Transverse colon (tissue), 3 donors: ENCODE results near the gene MYADML2.

Source experiments
- POLR2A ChIP-seq: fragments of 450-650 bp; IDR thresholded peaks from one replicate; pipeline ENCODE4 v1.6.1; 2016; ENCODE audit warnings: antibody characterized with exemption, mild to moderate bottlenecking, moderate library complexity
- TF ChIP-seq, protein P1 (sequence below), 5 experiments: fragments of 200-600 bp in 3 of 5; fragments of 450-650 bp in 2 of 5; sonication (generic) in 3 of 5; IDR thresholded peaks; 1 replicate in 2 of 5; 2 replicates in 3 of 5; pipeline ENCODE4 v1.5.1; 2016 to 2017; ENCODE audit warnings: antibody characterized with exemption in 5 of 5, inconsistent platforms in 3 of 5, mild to moderate bottlenecking in 2 of 5, moderate library complexity in 1 of 5

DNA sequence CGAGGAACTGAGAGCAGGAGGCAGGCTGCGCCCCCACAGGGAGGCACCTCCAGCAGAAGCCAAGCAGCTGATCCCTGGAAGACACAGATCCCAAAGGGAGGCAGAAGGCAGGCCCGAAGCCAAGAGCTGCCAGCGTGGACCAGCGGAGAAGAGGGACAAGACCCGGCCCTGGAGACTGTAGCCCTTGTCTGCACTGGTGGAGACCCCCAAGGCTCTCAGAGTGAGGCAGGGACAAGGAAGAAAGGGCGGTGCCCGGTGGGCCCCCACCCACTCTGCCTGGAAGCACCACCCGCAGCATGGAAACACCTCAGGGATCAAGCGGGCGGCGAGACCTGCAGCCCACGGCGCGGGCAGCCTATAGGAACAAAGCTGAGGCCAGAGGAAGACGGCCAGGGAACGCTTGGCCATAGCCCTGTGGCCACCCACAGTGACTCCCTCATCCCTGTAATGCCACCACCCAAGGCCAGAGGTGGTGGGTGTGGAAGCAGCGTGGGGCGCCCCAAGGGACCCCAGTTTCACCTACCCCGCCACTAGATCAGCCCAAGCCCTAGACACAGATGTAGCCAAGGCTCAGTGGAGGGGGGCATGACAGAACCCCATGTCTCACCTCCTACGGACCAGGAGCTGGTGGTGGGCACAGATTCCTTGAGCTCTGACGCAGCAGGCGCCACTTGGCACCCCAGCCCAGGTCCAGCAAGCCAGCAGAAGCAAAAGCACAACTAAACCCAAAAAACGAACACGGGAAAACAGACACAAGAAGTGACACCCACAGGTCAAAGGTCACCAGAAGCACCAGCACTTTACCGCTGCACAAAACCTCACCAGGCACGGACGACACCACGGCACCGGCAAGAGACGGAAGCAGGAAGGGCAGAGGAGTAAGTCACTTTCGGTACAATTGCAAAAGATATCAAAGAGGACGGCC is 26.2 kb downstream of the MYADML2 start:
- TF ChIP-seq, protein P1, sequence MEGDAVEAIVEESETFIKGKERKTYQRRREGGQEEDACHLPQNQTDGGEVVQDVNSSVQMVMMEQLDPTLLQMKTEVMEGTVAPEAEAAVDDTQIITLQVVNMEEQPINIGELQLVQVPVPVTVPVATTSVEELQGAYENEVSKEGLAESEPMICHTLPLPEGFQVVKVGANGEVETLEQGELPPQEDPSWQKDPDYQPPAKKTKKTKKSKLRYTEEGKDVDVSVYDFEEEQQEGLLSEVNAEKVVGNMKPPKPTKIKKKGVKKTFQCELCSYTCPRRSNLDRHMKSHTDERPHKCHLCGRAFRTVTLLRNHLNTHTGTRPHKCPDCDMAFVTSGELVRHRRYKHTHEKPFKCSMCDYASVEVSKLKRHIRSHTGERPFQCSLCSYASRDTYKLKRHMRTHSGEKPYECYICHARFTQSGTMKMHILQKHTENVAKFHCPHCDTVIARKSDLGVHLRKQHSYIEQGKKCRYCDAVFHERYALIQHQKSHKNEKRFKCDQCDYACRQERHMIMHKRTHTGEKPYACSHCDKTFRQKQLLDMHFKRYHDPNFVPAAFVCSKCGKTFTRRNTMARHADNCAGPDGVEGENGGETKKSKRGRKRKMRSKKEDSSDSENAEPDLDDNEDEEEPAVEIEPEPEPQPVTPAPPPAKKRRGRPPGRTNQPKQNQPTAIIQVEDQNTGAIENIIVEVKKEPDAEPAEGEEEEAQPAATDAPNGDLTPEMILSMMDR (IDR thresholded peaks at IDR 0.05): no peak
- no peak for TF ChIP-seq POLR2A
